Tibial nerve (tissue), 4 donors: Measurements from ENCODE around the gene APOOL. TPM values are rescaled to one million over a fixed set of nuclear protein-coding genes. Genes with fewer than 3 reads are reported as not detected.

Source experiments
- DNase-seq, 2 donors: peaks; one replicate each; pipeline ENCODE4 v3.0.0-alpha.2; 2019; ENCODE audit warnings: low spot score in 2 of 2
- H3K27ac ChIP-seq, 4 donors: fragments of 200-600 bp; sonication (generic) in 3 of 4; one replicate each; pipeline ENCODE4 v1.5.1; 2017 to 2019; ENCODE audit warnings: mild to moderate bottlenecking in 1 of 4
- H3K27me3 ChIP-seq, 2 donors: fragments of 200-600 bp; sonication (generic) in 1 of 2; one replicate each; pipeline versions ENCODE4 v1.5.1 to v1.6.0; 2017 to 2019
- H3K36me3 ChIP-seq, 3 donors: fragments of 200-600 bp; sonication (generic); one replicate each; pipeline ENCODE4 v1.5.1; 2018 to 2019
- H3K4me1 ChIP-seq, 4 donors: fragments of 200-600 bp; sonication (generic) in 3 of 4; one replicate each; pipeline ENCODE4 v1.5.1; 2017 to 2019
- H3K4me3 ChIP-seq, 4 donors: fragments of 200-600 bp; sonication (generic) in 3 of 4; one replicate each; pipeline ENCODE4 v1.5.1; 2017 to 2019; ENCODE audit warnings: mild to moderate bottlenecking in 1 of 4, moderate library complexity in 1 of 4
- H3K9me3 ChIP-seq, 4 donors: fragments of 200-600 bp; sonication (generic) in 3 of 4; one replicate each; pipeline ENCODE4 v1.5.1; 2017 to 2019
- EP300 ChIP-seq, 2 donors: sonication (generic); formaldehyde crosslinking; IDR thresholded peaks; one replicate each; pipeline ENCODE4 v1.6.1; 2017; ENCODE audit warnings: antibody characterized with exemption in 2 of 2, mild to moderate bottlenecking in 1 of 2
- POLR2A ChIP-seq, 2 donors: fragments of 450-650 bp; IDR thresholded peaks; one replicate each; pipeline ENCODE4 v1.6.1; 2017; ENCODE audit warnings: antibody characterized with exemption in 2 of 2, mild to moderate bottlenecking in 2 of 2, moderate library complexity in 2 of 2
- WGBS, 2 donors: methylation state at CpG; one replicate each; pipeline ENCODE4 v1.1.5; 2018; 5-methylcytosine and 5-hydroxymethylcytosine counted together
- total RNA-seq, 4 donors: library from RNA; depleted of rRNA; stranded (reverse); fragments of >200 nt; gene quantifications; one replicate each; pipeline ENCODE4 v1.1.0, GENCODE V29; 2016
- TF ChIP-seq, protein P1 (sequence below), 5 experiments: fragments of 200-600 bp in 3 of 5; fragments of 450-650 bp in 2 of 5; sonication (generic) in 3 of 5; IDR thresholded peaks; one replicate each; pipeline ENCODE4 v1.5.1; 2016 to 2019; ENCODE audit warnings: antibody characterized with exemption in 5 of 5, mild to moderate bottlenecking in 3 of 5, moderate library complexity in 2 of 5

The APOOL gene
- total RNA-seq, 4 donors from 2014 or later: 8.4 to 19.2 (median 13.3) TPM

- 63 to 73% methylated on average over 3 of the region's 3 CpGs for WGBS, 2 donors
- H3K36me3 ChIP-seq: no peaks in the 10 kb centered on the region
- H3K27ac ChIP-seq: no peak overlapping the region
- no peak for DNase-seq
- H3K9me3 ChIP-seq: no peaks in the 10 kb centered on the region
- no peaks in the 10 kb centered on the region for H3K27me3 ChIP-seq
- H3K4me1 ChIP-seq: no peaks in the 10 kb centered on the region
- no peak for TF ChIP-seq POLR2A (IDR thresholded peaks at IDR 0.05)
- no peak for TF ChIP-seq EP300 (IDR thresholded peaks at IDR 0.05)
- TF ChIP-seq, protein P1, sequence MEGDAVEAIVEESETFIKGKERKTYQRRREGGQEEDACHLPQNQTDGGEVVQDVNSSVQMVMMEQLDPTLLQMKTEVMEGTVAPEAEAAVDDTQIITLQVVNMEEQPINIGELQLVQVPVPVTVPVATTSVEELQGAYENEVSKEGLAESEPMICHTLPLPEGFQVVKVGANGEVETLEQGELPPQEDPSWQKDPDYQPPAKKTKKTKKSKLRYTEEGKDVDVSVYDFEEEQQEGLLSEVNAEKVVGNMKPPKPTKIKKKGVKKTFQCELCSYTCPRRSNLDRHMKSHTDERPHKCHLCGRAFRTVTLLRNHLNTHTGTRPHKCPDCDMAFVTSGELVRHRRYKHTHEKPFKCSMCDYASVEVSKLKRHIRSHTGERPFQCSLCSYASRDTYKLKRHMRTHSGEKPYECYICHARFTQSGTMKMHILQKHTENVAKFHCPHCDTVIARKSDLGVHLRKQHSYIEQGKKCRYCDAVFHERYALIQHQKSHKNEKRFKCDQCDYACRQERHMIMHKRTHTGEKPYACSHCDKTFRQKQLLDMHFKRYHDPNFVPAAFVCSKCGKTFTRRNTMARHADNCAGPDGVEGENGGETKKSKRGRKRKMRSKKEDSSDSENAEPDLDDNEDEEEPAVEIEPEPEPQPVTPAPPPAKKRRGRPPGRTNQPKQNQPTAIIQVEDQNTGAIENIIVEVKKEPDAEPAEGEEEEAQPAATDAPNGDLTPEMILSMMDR (IDR thresholded peaks at IDR 0.05): no peak
- H3K4me3 ChIP-seq: no peak overlapping the region
Measured at GRCh38 chrX:85114171-85114570, 110.5 kb downstream of the APOOL start.

DNA sequence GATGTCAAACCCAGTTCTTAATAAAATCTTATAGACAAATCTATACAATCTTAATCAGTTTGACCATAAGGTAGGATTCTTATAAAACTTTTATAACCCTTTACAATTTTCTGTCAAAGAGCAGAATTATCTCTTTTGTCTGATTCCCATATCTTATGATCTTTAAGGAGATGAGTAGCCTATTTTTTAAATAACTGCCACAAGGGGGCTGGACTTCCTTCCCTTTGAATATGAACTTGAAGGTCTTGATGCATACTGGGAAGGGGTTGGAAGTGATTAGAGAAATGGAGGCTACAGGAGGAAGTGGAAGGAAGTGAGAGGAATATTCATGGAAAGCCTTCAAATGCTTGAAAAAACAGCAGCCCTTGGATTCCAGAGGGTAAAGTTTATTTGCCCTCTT is 111.1 kb downstream of the APOOL start:
- no peaks in the 10 kb centered on the region for H3K36me3 ChIP-seq
- H3K9me3 ChIP-seq: no peaks in the 10 kb centered on the region
- no peak overlapping the region for H3K27ac ChIP-seq
- H3K27me3 ChIP-seq: no peaks in the 10 kb centered on the region
- no peak overlapping the region for H3K4me3 ChIP-seq
- DNase-seq: no peak
- no peaks in the 10 kb centered on the region for H3K4me1 ChIP-seq
- TF ChIP-seq POLR2A (IDR thresholded peaks at IDR 0.05) (no peak), EP300 (IDR thresholded peaks at IDR 0.05) (no peak)
- TF ChIP-seq, protein P1 (IDR thresholded peaks at IDR 0.05): no peak

DNA sequence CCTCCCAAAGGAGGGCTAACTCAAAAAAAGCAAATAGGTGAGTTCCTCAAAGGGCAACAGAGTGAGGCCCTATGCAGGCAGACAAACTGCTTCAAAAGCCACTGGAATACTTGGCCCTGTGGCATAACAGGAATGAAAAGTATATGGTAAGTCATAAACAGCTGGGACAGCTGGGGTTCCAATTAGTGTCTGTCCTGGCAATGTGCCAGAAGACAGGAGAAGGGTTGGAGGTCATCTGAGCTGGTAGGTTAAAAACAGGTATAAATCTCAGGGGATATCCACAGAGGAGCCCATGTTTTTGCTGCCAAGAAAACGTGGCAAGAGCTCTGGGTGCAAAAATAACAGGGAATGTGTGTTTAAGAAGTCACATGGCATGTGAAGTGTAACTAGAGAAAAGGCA is 111.6 kb downstream of the APOOL start:
- H3K27me3 ChIP-seq: no peaks in the 10 kb centered on the region
- H3K4me3 ChIP-seq: no peak overlapping the region
- DNase-seq: no peak
- H3K4me1 ChIP-seq: no peaks in the 10 kb centered on the region
- H3K9me3 ChIP-seq: no peaks in the 10 kb centered on the region
- TF ChIP-seq, protein P1 (IDR thresholded peaks at IDR 0.05): no peak
- TF ChIP-seq POLR2A (IDR thresholded peaks at IDR 0.05) (no peak), EP300 (IDR thresholded peaks at IDR 0.05) (no peak)
- no peak overlapping the region for H3K27ac ChIP-seq
- WGBS, 2 donors: 13 to 67% methylated on average over 1 of the region's 1 CpG
- no peaks in the 10 kb centered on the region for H3K36me3 ChIP-seq

- Histone ChIP-seq H3K4me3 (no peak overlapping the region), H3K36me3 (no peaks in the 10 kb centered on the region), H3K4me1 (no peaks in the 10 kb centered on the region), H3K27ac (no peak overlapping the region), H3K9me3 (no peaks in the 10 kb centered on the region), H3K27me3 (no peaks in the 10 kb centered on the region)
- no peak for DNase-seq
- TF ChIP-seq POLR2A (IDR thresholded peaks at IDR 0.05): no peak
- TF ChIP-seq, protein P1 (IDR thresholded peaks at IDR 0.05): no peak
Measured at GRCh38 chrX:85136409-85136808, 132.7 kb downstream of the APOOL start.

GRCh38 chrX:85139422-85139821 is 135.7 kb downstream of the APOOL start:
- 83 to 90% methylated on average over 1 of the region's 1 CpG for WGBS, 2 donors
- TF ChIP-seq EP300 (IDR thresholded peaks at IDR 0.05) (no peak), POLR2A (IDR thresholded peaks at IDR 0.05) (no peak)
- TF ChIP-seq, protein P1 (IDR thresholded peaks at IDR 0.05): no peak
- Histone ChIP-seq H3K4me1 (no peaks in the 10 kb centered on the region), H3K27me3 (no peaks in the 10 kb centered on the region), H3K27ac (no peak overlapping the region), H3K36me3 (no peaks in the 10 kb centered on the region), H3K9me3 (no peaks in the 10 kb centered on the region), H3K4me3 (no peak overlapping the region)
- DNase-seq: no peak
